Skeletal muscle cell (primary cell): Measurements from ENCODE around the gene FAR2.
A peak's percentile ranks its signal among the peaks of the same experiment; 100 is the strongest.
"Not testable (repeated sequence)": the region's sequence is repeated elsewhere in the genome, so short reads cannot be mapped to it uniquely, and the experiment has no call there.

Experiments used
- DNase-seq: peaks from one replicate; pipeline ENCODE4 v3.0.0-alpha.2; 2010; ENCODE audit warnings: low read depth
- H3K4me3 ChIP-seq: 2 replicates; pipeline ENCODE4 v1.5.1; 2011; ENCODE audit warnings: low read depth, mild to moderate bottlenecking, control low read depth, low read length, moderate library complexity

The FAR2 gene

DNA sequence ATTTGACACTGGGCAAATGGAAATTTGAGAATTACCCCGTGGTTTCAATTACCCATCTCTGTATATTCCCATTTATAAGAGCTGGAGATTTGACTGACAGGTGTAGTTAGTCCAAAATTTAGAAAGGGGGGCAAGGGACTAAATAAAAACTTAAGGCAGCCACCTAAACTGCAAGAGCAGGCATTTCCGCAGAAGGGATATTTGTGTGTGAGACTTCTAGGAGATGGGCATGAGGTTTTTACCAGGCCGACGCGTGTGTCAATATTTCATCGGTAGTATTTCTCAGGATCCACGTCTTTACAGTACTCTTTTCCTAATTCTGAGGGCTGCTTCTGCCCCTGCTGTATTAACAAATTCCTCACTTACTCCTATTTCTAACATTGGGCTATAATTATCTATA is 1.4 kb downstream of the FAR2 start:
- H3K4me3 ChIP-seq: no peak overlapping the region
- no peak for DNase-seq

DNA sequence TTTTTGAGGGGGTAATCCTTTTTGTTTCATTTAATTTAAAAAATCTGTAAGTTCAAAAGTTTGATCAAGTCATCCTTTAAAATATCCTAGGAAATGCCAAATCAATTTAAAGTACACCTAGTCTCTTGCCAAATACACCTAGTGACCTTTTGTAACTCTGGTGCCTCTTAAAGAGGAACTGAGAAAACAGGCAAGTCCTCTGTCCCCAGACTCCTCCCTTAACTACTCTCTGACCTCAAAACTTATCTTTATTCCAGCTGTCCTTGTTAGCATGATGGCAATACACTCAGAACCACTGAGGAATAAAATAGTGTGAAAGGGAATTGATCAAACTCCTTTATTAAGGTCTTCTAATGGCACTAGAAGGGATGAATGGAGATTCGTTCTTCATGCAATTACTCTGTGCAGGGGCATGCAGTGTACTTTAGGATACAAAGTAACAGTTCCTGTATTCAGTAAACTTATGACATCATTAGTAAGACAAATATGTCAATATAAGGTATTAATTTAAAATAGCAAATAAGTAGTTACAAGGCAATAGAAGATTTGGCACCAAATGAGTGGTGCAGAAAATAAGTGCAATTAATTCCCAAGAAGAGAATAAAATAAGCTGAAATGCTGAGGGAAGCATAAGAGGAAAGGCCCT is 3.3 kb downstream of the FAR2 start:
- DNase-seq: no peak
- no peak overlapping the region for H3K4me3 ChIP-seq

DNA sequence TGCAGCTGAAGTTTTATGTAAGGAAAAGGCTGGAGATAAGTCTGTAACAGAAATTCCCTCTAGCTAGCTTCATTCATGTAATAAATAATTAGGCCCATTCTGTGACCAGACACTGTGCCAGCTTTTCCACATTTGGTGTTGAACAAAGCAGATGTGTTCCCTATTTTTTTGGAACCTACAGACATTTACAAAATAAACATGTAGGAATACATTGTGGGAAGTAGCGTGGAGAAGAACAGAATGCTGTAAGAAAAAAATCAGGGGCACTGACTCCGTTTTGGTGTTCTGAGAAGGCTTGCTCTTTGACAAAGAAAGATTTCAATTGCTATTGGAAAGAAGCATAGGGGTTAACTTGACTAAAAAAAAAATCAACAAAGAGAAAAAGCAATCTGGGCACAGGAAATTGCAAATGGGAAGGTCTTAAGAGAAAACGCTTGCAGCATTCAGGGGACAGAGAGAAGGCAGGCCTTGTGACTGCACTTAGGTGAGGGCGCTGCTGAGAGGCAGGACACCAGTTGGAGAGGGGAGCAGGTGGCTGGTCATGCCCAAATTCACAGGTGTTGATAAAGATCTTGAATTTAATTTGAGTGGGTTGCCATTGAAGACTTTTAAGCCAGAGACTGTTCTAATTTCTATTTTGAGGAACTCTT is 4.0 kb downstream of the FAR2 start:
- H3K4me3 ChIP-seq: no peak overlapping the region
- DNase-seq: no peak

DNA sequence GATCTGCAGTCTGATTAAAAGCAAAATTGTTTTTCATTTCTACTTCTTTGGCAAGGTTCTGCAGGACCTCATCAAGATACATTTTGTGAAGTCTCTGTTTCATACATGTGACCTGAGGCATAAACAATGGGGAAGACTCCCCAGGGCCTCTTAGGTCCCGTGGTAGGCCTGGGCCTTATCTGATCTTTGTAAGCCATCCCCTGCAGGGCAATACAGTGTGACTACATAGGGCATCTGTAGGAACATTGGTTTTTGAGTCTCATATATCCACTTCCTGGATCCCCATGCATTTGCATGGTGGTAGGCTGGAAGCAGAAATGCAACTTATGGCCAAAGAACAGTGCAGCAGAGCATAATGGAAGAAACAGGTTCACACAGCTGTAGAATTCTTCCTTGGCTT is 6.0 kb downstream of the FAR2 start:
- H3K4me3 ChIP-seq: no peak overlapping the region
- DNase-seq: no peak

DNA sequence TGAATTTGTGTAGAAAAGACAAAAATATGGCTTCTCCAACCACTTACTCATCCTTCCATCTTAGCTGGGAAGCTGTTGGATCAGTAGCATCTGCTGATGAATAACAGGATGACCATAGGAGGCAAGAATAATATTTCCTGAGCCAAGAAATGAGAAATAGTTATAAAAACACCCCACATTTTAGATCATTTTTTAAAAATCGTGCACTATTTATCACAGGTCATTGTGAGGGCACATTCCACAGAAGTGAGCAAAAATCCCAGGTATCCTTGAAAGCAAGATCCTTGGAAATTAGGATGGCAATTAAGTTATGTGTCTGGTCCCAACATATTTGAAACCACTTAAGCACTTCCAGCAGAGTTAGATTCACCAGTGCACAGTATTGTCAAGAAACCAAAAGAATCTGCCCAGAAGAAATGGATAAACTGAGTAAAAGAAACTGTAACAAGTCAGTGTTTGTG is 8.4 kb downstream of the FAR2 start:
- no peak overlapping the region for H3K4me3 ChIP-seq

DNA sequence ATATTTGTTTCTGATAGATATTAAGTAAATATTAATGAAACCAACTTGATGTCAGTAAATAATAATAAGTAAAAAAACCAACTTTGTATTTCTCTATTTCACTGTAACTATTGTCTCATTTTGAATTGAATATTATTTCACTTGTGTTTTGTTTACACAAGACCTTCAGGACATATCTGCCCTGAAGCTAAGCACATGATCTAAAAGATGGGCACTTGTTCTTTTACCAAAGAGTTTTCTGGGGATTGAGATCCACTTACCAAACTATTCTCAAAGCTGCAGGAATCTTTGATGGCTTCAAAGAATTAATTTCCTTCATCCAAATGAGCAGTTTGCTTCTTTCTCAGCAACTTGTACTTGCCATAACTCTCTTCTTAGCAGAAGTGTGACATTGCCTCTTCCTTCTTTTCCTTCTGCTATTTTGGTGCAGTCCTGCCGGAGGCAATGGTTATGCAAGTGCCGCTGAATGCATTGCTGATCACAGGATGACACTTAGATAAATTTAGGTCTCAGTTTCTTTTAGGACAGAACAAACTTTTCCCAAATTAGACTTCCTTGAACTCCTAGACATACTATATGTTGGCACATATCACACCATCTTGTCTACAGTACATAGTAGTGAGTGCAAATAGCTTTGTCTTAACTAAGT is 9.2 kb downstream of the FAR2 start:
- H3K4me3 ChIP-seq: no peak overlapping the region
- no peak for DNase-seq

More for the DNA sequence above, 8.4 kb downstream of the FAR2 start:
- peak; percentile 43 for DNase-seq

DNA sequence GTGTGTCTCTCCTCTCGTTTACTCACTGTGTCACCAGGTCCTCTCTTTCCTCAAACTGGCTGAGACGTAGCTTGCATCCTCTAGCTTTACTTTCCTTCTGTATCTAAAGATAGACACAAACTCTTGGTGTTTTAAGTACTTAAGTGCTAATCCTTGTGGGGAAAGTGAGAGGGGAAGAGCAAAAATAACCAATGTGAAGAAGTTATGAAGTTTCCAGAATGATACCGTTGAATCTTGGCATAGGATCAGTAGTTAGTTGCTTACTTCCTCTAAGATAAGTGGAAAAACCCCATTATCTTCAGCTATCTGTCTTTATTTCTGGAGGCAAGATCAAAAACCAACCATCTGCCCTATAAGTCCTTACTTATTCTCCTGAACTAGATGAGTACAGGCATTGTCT is 10.6 kb downstream of the FAR2 start:
- no peak overlapping the region for H3K4me3 ChIP-seq
- DNase-seq: no peak

DNA sequence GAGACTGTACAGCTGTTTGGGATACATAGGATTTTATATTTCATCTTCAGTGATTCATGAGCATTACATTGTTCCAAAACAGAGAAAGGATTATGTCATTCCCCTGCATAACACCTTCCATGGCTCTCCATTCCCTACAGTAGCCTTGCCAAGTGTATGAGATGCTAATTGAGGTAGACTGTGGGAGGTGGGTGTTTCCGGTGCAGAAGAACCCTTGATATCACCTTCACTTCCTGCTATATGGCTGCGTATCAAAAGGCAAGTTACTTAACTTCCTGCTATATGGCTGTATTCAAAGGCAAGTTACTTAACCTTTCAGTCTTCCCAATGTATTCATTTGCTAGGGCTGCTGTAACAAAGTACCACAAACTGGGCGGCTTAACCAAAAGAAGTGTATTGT is 11.2 kb downstream of the FAR2 start:
- DNase-seq: no peak
- no peak overlapping the region for H3K4me3 ChIP-seq

DNA sequence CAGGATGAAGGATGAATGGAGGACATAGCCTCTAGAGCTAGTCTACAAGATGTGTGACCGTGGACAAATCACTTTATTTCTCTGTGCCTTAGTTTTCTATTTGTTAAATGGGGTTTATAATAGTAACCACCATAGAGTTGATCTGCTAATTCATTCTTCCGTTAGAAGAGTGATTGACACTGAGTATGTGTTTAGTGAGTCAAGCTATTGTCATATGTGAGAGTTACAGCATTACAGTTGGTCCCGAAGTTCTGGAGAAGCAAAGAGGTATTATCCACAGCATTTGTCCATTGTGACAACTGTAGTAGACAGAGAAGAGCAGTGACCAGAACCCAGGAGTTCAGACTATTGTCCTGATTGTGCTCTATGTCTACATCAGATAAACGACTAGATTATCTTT is 14.1 kb downstream of the FAR2 start:
- no peak overlapping the region for H3K4me3 ChIP-seq
- DNase-seq: no peak

DNA sequence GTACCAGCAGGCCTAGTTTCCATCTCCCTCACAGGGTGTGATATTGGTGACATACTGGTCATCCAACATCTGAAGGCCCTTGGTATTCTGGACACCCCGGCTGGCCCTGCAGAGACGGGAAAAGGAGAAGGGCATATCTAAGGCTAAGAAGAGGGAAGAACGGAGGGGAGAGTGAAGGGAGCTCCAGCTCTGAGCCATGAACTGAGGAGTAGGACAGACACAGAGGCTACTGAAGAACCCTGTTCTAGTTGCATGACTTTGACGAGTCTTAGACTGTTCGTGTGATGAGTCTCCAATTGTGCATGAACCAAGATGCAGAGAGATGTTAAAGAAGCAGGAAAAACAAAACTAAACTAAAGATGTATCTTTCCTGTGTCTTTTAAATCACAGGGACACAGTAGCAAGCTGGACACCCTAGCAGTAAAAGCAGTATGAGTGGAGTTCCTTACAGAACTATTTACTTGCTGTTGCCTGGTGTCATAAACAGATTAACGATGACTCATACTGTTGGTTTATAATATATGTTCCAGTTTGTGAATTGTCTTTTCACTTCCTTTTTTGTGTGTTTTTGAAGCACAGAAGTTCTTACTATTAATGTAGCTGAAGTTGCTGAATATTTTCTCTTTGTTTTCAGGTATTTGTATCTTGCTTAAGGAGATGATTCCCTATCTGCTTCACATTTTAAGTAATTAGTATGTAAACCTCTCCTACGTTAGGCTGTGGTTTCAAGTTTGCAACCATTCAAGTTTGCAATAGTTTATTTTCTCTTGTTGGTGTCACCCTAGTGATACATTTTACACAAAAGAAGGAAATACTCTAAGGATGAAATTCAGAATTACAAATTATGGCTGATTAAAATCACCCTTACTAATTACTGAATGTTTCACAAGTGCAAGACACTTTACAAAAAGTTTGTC is 15.7 kb downstream of the FAR2 start:
- no peak overlapping the region for H3K4me3 ChIP-seq
- no peak for DNase-seq

DNA sequence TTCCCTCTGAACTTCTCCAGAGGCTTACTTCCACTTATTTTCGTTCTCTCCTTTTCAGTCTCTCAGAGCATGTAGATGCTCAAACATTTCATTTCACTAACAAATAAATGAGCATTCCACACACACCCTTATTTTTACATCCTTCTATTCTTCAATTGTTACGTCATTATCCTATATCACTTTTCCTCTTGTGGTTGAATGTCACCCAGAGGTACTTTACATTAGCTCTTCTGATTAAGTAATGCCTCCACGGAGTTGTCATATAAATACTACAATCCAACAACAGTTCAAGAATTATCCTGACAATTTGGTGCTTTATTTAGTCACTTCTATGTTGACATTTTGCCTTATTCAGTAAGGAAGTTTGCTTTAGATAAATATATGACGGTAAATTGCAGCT is 18.4 kb downstream of the FAR2 start:
- no peak for DNase-seq
- H3K4me3 ChIP-seq: no peak overlapping the region

DNA sequence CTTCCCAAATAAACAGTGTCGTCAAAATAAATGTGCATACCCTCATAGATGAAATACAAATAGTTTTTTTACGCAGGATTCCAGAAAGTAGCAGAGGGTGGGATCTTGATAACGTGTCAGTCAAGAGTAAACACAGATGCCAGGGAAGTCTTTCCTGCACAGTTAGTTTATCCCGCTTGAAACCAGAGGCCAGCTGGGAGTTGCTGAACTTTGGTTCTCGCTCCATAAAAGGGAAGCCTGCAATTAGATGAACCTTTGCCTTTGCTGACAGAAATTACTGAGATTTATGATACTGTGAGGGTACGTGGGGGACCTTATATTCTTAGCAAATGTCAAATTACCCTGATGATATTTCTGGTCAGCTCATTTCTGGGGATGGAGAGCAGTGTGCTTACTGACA is 18.9 kb downstream of the FAR2 start:
- DNase-seq: no peak
- H3K4me3 ChIP-seq: no peak overlapping the region

DNA sequence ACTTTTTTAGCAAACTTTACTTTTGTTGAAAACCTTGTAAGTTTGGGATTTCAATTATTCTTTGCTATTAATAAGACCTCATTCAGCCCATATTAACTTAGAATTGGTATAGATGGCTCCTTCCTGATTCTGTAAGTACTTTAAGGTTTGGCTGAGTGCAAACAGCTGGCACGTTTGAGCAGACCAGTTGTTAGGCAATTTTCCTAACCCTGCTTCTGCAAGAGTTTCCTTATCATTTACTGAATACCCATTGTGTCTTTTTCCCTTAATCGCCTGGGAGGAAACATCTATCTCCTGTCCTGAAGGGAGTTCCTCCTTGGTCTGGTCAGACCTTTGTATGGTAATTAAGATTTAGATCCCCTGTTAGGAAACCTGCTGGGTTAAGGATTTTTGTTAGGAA is 20.9 kb downstream of the FAR2 start:
- H3K4me3 ChIP-seq, DNase-seq: not testable (repeated sequence)

DNA sequence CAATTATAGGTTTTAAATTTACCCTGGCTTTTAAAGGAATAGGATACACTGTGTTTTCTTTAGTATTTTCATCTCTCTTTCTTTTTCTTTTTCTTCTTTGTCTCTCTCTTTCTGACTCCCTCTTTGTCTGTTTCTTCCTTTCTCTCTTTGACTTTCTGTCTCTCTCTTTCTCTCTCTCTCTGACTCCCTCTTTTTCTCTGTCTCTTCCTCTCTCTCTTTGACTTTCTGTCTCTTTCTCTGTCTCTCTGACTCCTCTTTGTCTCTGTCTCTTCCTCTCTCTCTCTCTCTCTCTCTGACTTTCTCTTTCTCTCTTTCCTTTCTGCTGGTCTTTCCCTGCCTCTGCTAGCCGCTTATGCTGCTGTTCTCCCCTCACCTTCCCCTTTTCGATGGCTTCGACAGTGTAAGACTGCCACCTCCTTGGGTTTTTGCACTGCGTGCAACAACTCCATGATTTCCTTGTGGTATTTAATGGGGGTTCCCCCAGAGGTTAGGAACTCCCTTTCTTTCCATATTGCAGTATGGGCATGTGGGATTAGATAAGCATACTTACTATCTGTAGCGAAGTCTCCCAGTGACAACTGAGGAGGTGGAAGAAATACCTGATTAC is 21.5 kb downstream of the FAR2 start:
- not testable (repeated sequence) for DNase-seq, H3K4me3 ChIP-seq

DNA sequence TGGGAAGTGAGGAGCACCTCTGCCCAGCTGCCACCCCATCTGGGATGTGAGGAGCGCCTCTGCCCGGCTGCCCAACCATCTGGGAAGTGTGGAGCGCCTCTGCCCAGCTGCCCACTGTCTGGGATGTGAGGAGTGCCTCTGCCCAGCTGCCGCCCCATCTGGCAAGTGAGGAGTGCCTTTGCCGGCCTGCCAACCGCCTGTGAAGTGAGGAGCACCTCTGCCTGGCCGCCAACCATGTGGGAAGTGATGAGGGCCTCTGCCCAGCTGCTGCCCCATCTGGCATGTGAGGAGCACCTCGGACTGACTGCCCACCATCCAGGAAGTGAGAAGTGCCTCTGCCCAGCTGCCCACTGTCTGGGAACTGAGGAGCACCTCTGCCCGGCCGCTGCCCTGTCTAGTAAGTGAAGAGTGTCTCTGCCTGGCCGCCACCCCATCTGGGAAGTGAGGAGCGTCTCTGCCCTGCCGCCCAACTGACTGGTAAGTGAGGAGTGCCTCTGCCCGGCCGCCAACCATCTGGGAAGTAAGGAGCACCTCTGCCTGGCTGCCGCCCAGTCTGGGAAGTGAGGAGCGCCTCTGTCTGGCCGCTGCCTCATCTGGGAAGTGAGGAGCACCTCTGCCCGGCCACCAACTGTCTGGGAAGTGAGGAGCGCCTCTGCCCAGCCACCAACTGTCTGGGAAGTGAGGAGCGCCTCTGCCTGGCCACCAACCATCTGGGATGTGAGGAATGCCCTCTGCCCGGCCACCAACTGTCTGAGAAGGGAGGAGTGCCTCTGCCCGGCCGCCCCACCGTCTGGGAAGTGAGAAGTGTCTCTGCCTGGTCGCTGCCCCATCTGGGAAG is 22.6 kb downstream of the FAR2 start:
- DNase-seq: no peak
- no peak overlapping the region for H3K4me3 ChIP-seq

DNA sequence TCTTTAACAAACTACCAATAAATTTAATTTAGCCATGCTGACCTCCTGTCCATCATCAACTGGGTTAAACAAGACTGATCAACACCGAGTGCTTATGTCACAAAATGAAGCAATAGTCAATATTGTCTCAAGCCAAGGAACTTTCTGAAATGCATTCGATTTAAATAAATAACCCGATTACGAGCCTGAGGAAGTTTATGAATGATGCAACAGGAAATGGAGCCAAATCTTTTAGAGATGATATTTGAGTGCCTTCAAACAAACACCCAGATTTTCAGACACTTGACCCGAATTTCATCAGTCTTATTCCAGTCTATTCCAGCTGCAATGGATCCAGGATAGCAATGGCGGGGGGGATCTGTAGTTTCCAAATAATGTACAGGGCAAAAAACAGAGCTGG is 27.9 kb downstream of the FAR2 start:
- H3K4me3 ChIP-seq: no peak overlapping the region
- peak; percentile 24 for DNase-seq

DNA sequence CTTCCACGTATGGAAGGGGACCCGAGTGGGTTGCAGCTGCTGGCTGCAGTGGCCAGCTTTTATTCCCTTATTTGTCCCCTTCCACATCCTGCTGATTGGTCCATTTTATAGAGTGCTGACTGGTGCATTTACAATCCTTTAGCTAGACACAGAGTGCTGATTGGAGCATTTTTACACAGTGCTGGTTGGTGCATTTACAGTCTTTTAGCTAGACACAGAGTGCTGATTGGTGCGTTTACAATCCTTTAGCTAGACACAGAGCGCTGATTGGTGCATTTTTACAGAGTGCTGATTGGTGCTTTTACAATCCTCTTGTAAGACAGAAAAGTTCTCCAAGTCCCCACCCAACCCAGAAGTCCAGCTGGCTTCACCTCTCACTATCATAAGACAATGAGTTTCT is 33.2 kb downstream of the FAR2 start:
- H3K4me3 ChIP-seq, DNase-seq: not testable (repeated sequence)

DNA sequence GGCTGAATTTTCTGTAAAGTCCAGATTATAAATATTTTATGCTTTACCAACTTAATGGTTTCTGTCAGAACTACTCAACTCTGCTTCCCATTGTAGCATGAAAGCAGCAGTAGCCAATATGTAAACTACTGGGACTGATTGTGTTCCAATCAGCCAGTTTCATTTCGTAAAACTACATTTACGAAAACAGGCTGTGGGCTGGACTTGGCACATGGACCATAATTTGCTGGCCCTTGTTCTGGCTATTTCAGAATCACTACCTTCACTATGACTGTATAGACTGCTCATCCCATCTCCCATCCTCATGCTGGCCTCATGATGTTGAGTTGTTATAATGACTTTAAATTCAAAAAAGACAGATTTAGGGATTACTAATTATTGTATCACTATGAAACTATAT is 38.7 kb downstream of the FAR2 start:
- H3K4me3 ChIP-seq: no peak overlapping the region
- DNase-seq: peak; percentile 13
